ENCODE data around the gene ZNF467.

ZNF467 gene

GRCh38 chr7:149779502-149779805 lies 6.1 kb upstream of the ZNF467 start:
- TF ChIP-seq CTCF (IDR thresholded peaks at IDR 0.05; ENCODE audit: insufficient read depth, low read length, missing control alignments), result no peak
- H3K4me3 ChIP-seq (ENCODE audit: low read depth, low read length), result no peak overlapping the region
- no peak for DNase-seq (ENCODE audit: low read depth, low spot score)
- CTCF ChIA-PET, result interaction anchor here (1.6 kb wide), 1 partner anchor 30 kb away, joined by 5 read pairs; no protein-coding TSS in a partner anchor
- POLR2A ChIA-PET, result no interaction called here

GRCh38 chr7:149778696-149779501 lies 5.5 kb upstream of the ZNF467 start:
- H3K4me3 ChIP-seq (ENCODE audit: low read depth, low read length), result no peak overlapping the region
- ChIA-PET CTCF (no interaction called here), POLR2A (no interaction called here)
- TF ChIP-seq CTCF (IDR thresholded peaks at IDR 0.05; ENCODE audit: insufficient read depth, low read length, missing control alignments), result no peak
- no peak for DNase-seq (ENCODE audit: low read depth, low spot score)

- no peak overlapping the region for H3K4me3 ChIP-seq (ENCODE audit: low read depth, low read length)
- POLR2A ChIA-PET, result no interaction called here
- no peak for TF ChIP-seq CTCF (IDR thresholded peaks at IDR 0.05; ENCODE audit: insufficient read depth, low read length, missing control alignments)
- no peak for DNase-seq (ENCODE audit: low read depth, low spot score)
- CTCF ChIA-PET, result interaction anchor here (0.9 kb wide), 1 partner anchor 11 kb away, joined by 3 read pairs; no protein-coding TSS in a partner anchor
These were observed 4.9 kb upstream of the ZNF467 start for GRCh38 chr7:149778327-149778637.

GRCh38 chr7:149777551-149778326 lies 4.4 kb upstream of the ZNF467 start:
- H3K4me3 ChIP-seq (ENCODE audit: low read depth, low read length), result no peak overlapping the region
- POLR2A ChIA-PET, result no interaction called here
- no peak for TF ChIP-seq CTCF (IDR thresholded peaks at IDR 0.05; ENCODE audit: insufficient read depth, low read length, missing control alignments)
- CTCF ChIA-PET, result interaction anchor here (0.9 to 1.2 kb wide), 3 partner anchors 8 to 13 kb away, joined by 3 read pairs; no protein-coding TSS in a partner anchor
- no peak for DNase-seq (ENCODE audit: low read depth, low spot score)

- DNase-seq (ENCODE audit: low read depth, low spot score), result no peak
- H3K4me3 ChIP-seq (ENCODE audit: low read depth, low read length), result no peak overlapping the region
- POLR2A ChIA-PET, result no interaction called here
- CTCF ChIA-PET, result interaction anchor here (1.1 to 1.2 kb wide), 2 partner anchors 9 to 14 kb away, joined by 3 read pairs; no protein-coding TSS in a partner anchor
- no peak for TF ChIP-seq CTCF (IDR thresholded peaks at IDR 0.05; ENCODE audit: insufficient read depth, low read length, missing control alignments)
These were observed 3.5 kb upstream of the ZNF467 start for GRCh38 chr7:149776848-149777407.

- ChIA-PET POLR2A (no interaction called here), CTCF (interaction anchor here (1.2 kb wide), 1 partner anchor 10 kb away, joined by 3 read pairs; no protein-coding TSS in a partner anchor)
- TF ChIP-seq CTCF (IDR thresholded peaks at IDR 0.05; ENCODE audit: insufficient read depth, low read length, missing control alignments), result no peak
- DNase-seq (ENCODE audit: low read depth, low spot score), result no peak
- H3K4me3 ChIP-seq (ENCODE audit: low read depth, low read length), result no peak overlapping the region
These were observed 2.9 kb upstream of the ZNF467 start for GRCh38 chr7:149776289-149776688.
